GM18517 (cell line): ENCODE results near the gene L3MBTL2.

ENCODE experiments used
- ATAC-seq: cut with Tn5 transposase; IDR thresholded peaks from one replicate; pipeline ENCODE4 v1.9.1; 2021; ENCODE audit warnings: mild to moderate bottlenecking, moderate library complexity; ENCODE audit not compliant: unreplicated experiment

The L3MBTL2 gene

GRCh38 chr22:41264408-41264941 lies 59.4 kb downstream of the L3MBTL2 start:
- ATAC-seq = no peak

- ATAC-seq = no peak
These were observed 62.8 kb downstream of the L3MBTL2 start for GRCh38 chr22:41267958-41268357.

- ATAC-seq = no peak
These were observed 66.7 kb downstream of the L3MBTL2 start for GRCh38 chr22:41271787-41272186.

GRCh38 chr22:41273128-41273527 lies 68.0 kb downstream of the L3MBTL2 start:
- ATAC-seq = no peak

GRCh38 chr22:41274856-41275255 lies 69.7 kb downstream of the L3MBTL2 start:
- ATAC-seq = no peak

- no peak for ATAC-seq
These were observed 75.0 kb downstream of the L3MBTL2 start for GRCh38 chr22:41280065-41280464.

GRCh38 chr22:41280854-41281253 lies 75.7 kb downstream of the L3MBTL2 start:
- ATAC-seq = no peak
